Left cardiac atrium (tissue), 4 donors: ENCODE results near the gene PGLYRP2. TPM values are rescaled to one million over a fixed set of nuclear protein-coding genes. Genes with fewer than 3 reads are reported as not detected.

ENCODE experiments used
- ATAC-seq, 2 donors: fragments of 200-7000 bp; cut with Tn5 transposase; one replicate each; pipeline ENCODE4 v1.9.1; 2020; ENCODE audit warnings: mild to moderate bottlenecking in 2 of 2, moderate library complexity in 2 of 2
- DNase-seq: peaks from one replicate; pipeline ENCODE4 v3.0.0-alpha.2; 2020
- intact Hi-C, 2 donors: fragments of 100-400 bp; cut with DNase I; formaldehyde crosslinking; loops; one replicate each; pipeline versions ENCODE4 v1.14.1 to v1.15.1; 2022 to 2023
- total RNA-seq, 2 donors: library from RNA; stranded (reverse); fragmentation: NEBNext Ultra II Directional; extraction: Animal tissue kit (Norgen Biotek cat#: 25700); gene quantifications; one replicate each; pipeline ENCODE4 v1.2.1, GENCODE V29; 2021
- donor health status: DM: no; HTN: yes; CAD: no.
- donor health status: DM: no; HTN: yes; CAD: no; lungs with severe emphysema.
- donor health status: DM: yes; HTN: yes; CAD: no.
- donor health status: Dilated cardiomyopathy.

Gene PGLYRP2
- total RNA-seq, 2 donors from 2014 or later, result not detected

DNA sequence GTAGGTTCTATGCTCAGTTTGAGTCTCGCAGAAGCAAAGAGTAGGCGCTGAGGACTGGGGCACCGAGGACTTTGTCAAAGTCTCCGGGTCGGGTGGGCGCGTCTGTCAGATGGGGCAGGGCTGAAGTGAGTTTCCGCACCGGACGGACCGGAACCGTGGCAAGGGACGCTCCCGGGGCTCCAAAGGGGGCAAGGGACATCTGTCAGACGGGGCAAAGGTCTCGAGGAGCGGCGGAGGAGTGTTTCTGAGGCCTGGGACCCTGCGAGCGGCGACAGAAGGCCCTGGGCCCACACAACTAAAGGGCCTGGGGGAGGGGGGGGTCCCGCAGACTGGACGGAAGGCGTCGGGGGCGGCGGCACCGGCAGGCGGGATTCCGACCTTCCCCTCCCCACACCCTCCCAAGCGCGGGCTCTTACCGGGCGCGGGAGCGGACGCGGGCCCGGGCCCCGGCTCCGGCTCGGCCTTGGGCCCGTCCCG, 47.2 kb downstream of the PGLYRP2 start:
- DNase-seq (no peak), ATAC-seq (no peak)
- intact Hi-C loops, result no loop called here

- DNase-seq (no peak), ATAC-seq (no peak)
- intact Hi-C loops, result no loop called here
Measured at GRCh38 chr19:15431396-15432017, 47.8 kb downstream of the PGLYRP2 start.

DNA sequence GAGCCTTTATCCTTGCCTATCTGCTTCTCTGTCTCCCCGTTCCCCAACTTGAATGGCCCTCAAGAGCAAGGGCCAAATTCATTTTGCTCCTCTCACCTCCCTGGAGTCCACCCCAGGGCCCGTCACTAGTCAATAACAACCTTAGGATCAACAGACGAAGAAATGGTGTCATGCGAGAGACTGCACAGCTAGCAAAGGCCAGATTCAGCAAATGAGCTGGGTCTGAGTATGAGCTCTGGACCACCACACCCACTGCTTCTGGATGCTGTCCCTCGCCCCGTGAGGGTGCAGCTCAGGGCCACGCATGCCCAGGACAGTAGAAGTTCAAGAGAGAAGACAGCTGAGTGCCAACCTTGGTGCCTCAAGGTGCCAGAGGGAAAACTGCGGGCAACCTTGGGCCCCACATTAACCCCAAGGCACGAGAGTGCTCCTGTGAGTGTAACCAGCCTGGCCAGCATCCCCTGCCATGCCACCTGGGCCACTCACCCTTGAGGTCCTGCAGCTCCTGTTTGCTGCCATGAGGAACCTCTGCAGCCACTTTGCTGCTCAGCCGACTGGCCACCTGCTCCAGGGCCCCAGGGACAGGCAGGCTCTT, 48.7 kb downstream of the PGLYRP2 start:
- DNase-seq (no peak), ATAC-seq (no peak)
- intact Hi-C loops, result no loop called here

DNA sequence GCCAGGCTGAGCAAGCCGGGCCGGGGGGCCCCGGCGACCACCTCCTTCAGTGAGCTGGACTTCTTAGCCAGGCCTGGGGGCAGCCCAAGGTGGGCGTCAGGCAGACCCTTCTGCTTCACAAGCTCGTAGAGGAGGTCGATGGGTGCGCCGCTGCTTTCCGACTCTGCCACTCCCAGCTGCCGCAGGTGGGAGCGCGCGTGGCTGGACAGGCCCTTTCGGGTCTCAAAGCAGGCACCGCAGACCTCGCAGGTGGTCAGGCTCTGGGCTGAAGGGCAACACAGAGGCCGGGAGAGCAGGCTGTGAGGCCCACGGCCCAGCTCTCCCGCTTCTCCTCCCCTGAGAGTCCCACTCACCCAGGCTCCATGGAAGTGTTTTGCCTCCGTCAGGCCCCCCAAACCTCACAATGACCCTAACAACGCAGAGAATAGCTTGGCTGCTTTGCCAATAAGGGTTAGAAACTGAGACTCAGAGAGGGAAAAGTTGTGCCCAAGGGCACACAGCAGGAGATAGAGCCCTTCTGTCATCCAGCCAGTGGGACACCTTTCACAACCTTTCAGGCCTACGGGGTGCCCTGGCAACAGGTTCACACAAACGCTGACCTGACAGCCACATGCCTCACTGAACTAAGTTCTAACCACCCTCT, 49.4 kb downstream of the PGLYRP2 start:
- ATAC-seq (no peak), DNase-seq (no peak)
- intact Hi-C loops, result no loop called here

DNA sequence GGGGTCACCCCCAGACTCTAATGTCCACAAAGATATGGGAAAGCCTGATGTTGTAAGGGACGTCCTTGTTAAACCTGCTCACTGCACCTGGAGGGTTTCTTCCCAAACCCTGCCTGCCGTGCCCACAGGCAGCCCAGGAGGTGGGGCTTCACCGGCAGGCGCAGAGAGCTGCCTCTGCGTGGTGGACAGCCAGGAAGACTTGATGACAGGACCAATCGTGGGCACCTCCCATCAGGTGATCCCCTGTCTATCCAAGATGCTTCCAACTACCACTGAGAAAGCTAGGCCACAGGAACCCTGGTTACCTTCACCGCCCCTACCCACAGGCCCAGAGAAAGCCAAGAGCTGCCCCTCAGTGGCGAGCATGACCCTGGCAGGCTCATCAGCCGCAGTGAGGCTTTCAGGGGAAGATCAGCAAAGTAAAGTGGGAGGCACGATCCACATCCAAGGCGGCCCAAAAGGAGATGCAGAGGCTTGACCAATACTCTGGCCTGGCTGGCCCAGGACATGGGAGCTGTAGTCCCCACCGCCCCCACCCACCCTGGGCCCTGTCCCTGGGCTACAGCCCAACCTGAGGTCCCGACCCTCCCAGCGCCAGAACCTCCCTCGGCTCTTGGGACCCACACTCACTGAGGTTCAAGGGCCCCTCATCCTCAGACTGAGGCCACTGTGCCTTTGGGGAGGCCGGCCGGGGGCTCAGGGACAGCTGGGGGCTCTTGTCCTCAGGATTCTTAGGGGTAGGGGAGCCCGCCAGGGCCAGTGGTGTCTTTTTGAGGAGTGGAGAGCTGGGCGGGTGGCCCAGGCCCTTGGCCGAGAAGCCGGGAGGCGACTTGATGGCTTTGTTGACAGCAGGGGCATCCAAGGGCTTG, 50.1 kb downstream of the PGLYRP2 start:
- no peak for DNase-seq
- ATAC-seq, result no peak
- intact Hi-C loops, result no loop called here

DNA sequence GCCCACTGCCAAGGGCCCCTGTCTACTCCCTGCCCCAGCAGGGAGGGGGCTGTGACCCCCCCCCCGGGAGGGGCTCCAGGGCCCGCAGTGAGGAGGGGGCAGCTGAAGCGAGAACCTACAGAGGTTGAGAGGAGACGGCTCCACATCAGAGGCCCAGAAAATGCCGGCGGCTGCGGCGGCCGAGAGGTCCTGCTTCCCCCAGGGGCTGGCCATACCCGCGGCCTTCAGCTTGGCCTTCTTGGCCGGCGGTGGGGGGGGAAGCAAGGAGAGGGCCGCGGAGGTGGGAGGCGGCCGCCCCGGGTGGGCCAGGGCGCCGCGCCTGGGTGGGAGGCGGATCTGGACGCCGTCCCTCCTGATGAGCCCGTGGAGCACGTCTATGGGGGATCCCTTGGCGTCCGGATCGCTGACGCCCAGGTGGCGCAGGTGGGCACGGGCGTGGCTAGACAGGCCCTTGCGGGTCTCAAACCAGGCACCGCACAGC, 51.3 kb downstream of the PGLYRP2 start:
- ATAC-seq (no peak), DNase-seq (no peak)
- intact Hi-C loops, result no loop called here

- no peak for ATAC-seq
- intact Hi-C loops, result no loop called here
- no peak for DNase-seq
Measured at GRCh38 chr19:15427350-15427700, 52.0 kb downstream of the PGLYRP2 start.

DNA sequence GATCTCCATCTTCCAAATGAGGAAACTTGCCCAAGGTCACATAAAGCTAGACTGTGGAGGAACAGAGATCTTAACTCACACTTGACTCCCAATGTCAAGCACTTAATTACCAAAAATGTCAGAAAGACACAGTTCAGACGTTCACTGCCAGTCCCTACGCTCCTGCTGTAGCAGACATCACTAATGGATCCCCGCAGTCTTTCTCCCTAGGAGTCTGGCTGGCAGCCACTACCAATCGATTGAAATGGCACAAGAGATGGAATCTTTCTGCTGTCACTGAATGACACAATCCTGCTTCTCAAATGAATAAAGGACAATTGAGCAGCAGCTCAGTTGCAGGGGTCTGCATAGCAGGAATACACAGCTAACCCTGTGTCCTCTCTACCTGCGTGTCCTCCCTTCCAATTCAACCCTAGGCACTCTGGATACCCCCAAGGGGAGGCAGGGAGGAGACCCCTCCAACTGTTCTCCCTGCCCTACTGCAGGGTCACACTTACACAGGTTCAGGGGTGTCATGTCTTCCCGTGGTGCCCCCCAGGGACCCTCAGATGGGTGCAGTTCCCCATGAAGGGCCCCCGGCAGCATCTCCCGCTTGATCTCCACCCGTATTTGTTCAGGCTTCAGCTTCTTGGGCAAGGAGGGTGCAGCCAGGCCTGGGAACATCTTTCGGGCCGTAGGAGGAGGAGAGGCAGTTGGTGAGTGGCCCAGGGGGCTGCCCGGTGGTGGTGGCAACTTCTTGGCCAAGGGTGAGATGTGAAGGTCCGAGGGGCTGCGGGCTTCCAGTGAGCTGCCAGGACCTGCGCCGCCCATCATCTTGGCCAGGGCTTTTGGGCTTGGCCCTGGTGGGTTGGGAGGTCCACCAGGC, 52.6 kb downstream of the PGLYRP2 start:
- ATAC-seq (no peak), DNase-seq (no peak)
- intact Hi-C loops, result no loop called here

DNA sequence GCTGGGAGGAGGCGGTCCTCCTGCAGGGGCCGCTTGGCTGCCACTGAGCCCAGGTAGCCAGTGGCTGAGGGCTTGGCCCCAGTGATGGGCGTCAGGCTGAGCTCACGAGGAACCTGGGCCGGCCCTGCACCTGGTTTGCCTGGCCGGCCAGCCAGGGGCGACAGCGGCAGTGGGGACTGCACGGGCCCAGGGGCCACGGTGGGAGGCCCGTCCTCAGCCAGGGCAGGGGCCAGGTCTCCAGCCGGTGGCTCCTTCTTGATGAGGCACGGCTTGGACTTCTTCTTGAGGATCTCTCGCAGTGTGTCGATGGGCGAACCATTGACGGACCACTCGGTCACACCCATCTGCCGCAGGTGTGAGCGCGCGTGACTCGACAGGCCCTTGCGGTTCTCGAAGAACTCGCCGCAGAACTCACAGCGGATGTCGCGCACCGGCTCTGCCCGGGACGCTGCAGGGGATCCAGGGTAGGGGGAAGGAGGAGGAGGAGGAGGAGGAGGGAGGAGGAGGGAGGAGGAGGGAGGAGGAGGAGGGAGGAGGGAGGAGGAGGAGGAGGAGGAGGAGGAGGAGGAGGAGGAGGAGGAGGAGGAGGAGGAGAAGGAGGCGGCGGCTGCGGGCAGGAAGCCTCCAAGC, 53.9 kb downstream of the PGLYRP2 start:
- DNase-seq, result no peak
- no peak for ATAC-seq
- intact Hi-C loops, result no loop called here

GRCh38 chr19:15424692-15425272, 54.5 kb downstream of the PGLYRP2 start:
- intact Hi-C loops, result loop anchor here in 1 of 2 donors (5.0 kb wide), 1 partner anchor 128 kb away; no protein-coding TSS in a partner anchor
- ATAC-seq, result no peak
- no peak for DNase-seq

DNA sequence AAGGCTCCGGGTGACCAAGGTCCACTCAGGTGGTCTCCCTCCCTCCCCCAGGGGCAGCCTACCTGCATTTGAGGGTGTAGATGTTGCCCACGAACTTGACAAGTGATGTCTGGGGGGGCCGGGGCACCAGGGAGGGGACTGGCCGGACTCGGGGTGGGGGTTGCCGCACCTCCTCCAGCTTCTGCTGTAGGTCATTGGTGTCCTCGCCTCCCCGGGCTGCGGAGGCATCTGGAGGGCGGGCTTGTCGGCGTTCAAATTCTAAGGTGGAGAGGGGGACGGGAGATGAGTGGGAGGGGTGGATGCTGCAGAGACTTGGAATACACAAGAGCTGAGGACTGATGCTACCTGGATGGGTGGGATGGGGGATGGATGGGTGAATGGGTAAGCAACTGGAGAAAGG, 55.2 kb downstream of the PGLYRP2 start:
- intact Hi-C loops, result loop anchor here in 1 of 2 donors (5.0 kb wide), 1 partner anchor 128 kb away; no protein-coding TSS in a partner anchor
- DNase-seq, result no peak
- ATAC-seq, result no peak

DNA sequence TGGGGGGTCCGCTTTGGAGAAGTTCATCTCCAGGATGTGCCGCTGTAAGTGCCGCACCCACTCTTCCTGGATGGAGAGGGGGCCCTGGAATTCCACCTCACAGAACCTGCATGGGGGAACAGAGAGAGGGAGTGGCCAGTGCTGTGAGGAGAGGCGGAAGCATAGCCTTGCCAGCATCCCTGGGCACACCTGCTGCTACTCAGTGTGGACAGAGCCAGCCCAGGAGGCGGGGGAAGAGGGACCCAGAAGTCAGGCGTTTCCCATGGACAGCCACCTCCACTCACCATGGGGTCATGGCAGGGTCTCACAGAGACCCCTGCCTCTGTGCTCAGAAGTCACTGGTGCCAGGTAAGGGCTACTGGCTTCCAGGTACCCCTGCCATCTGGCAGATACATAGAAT, 56.2 kb downstream of the PGLYRP2 start:
- intact Hi-C loops, result loop anchor here in 1 of 2 donors (5.0 kb wide), 1 partner anchor 129 kb away; no protein-coding TSS in a partner anchor
- DNase-seq (no peak), ATAC-seq (no peak)

GRCh38 chr19:15422296-15423075, 56.8 kb downstream of the PGLYRP2 start:
- no peak for ATAC-seq
- intact Hi-C loops, result loop anchor here in 1 of 2 donors (5.0 kb wide), 1 partner anchor 130 kb away; no protein-coding TSS in a partner anchor

DNA sequence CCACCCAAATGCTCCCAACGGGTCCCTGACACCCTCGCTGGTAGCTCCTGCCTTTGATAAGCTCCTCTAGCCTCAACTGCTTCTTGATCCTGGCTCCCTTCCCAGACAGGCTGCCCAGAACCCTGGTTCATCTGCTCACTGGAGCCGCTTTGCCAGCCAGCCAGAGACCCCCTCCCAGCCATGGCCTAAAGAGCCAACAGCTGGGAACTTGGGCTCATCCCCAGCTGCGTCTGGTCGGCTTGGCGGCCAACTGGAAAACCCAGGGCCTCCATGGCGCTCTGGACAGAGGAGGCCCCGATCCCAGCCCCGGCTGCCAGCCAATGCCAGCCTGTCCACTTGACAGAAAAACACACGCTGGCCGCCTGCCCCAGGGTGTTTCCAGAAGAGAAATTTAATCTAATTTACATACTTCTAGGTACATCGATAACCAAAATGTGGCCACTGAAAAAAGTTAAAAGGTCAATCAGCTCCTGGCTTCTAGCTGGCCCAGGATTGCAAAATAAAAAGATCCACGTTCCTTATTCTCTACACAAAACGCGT, 57.5 kb downstream of the PGLYRP2 start:
- DNase-seq (no peak), ATAC-seq (peak; percentile 0 to 14)
- intact Hi-C loops, result loop anchor here in 1 of 2 donors (5.0 kb wide), 1 partner anchor 131 kb away; no protein-coding TSS in a partner anchor

More at GRCh38 chr19:15422296-15423075, 56.8 kb downstream of the PGLYRP2 start:
- no peak for DNase-seq

GRCh38 chr19:15421136-15421695, 58.1 kb downstream of the PGLYRP2 start:
- ATAC-seq (no peak), DNase-seq (no peak)
- intact Hi-C loops, result loop anchor here in 1 of 2 donors (5.0 kb wide), 1 partner anchor 131 kb away; no protein-coding TSS in a partner anchor

DNA sequence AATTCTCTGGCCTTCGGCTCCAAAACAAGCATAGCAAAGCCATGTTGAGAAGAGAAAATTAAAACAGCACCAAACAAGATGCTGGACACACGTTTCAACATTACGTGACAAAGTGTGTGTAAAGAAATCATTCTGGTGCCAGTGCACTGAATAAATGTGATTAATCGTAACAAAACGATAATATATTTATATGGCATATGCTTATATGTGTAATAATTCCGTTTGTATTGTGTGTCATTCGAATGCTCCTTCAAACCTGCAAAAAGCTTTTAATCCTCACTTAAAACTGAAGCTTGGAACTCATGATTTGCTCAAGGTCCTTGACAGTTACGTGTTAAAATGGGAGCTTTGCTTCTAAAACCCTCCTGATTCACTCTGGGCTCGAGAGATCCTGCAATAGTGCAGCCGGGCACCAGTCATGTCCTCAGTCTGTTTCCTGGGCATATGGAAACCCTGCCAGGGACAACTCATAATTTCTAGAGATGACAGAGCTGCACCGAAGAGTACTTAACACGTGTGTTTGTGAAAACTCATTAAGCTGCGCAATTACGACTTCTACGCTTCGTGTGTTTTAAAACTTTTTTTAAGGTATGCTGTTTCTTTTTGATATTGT, 59.8 kb downstream of the PGLYRP2 start:
- DNase-seq (no peak), ATAC-seq (no peak)
- intact Hi-C loops, result loop anchor here in 1 of 2 donors (5.0 kb wide), 1 partner anchor 133 kb away; no protein-coding TSS in a partner anchor
